KOPT-K1 (cell line): ENCODE measurements around the gene C3orf70.
"Not testable (repeated sequence)": the region's sequence is repeated elsewhere in the genome, so short reads cannot be mapped to it uniquely, and the experiment has no call there.

Experiments
- H3K27ac ChIP-seq: fragments of 200-600 bp; sonication (generic); 2 replicates; pipeline ENCODE4 v1.5.1; 2016; ENCODE audit warnings: antibody characterized with exemption, mild to moderate bottlenecking, low read depth, low read length; ENCODE audit not compliant: poor library complexity, severe bottlenecking
- H3K36me3 ChIP-seq: fragments of 200-600 bp; sonication (generic); 2 replicates; pipeline ENCODE4 v1.5.1; 2017; ENCODE audit warnings: antibody characterized with exemption, mild to moderate bottlenecking, low read length, moderate library complexity; ENCODE audit not compliant: insufficient read depth
- H3K9me3 ChIP-seq: fragments of 200-600 bp; sonication (generic); 2 replicates; pipeline ENCODE4 v1.5.1; 2017; ENCODE audit warnings: antibody characterized with exemption, low read length, mild to moderate bottlenecking; ENCODE audit not compliant: insufficient read depth, poor library complexity, severe bottlenecking

The C3orf70 gene

DNA sequence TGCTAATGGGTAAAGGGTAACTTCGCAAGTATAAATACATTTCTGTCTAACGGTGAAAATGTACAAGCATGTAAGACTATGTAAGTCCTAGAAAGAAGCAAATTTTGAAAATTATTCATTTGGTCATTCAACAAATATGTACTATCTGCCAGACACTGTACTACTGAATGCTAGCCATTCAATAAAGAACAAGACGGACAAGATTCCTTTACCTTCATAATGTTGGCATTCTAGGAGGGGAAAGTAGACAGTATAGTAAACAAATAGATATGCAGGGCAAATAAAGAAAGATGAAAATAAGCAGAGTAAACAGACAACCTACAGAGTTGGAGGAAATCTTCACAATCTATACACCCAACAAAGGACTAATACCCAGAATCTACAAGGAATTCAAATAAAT, 32.7 kb downstream of the C3orf70 start:
- H3K27ac ChIP-seq: no peak overlapping the region
- no peaks in the 10 kb centered on the region for H3K9me3 ChIP-seq
- no peaks in the 10 kb centered on the region for H3K36me3 ChIP-seq

DNA sequence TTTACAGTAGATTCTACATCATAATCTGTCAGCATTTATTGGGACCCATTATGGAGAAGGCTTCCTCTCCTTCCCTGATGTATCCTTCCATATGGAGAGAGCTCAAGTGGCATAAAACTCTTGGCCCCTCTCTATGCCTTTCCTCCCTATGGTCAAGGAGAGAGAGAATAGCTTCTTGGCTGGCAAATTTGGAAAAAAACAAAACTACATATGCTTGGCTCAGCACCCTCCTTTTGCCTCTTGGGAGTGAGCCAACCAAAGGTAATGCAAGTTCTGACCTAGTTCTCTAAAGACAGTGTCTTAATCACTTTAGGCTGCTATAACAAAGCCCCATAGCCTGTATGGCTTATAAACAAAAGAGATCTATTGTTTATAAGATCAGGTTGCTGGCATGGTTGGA, 37.5 kb downstream of the C3orf70 start:
- Histone ChIP-seq H3K27ac (no peak overlapping the region), H3K36me3 (no peaks in the 10 kb centered on the region), H3K9me3 (no peaks in the 10 kb centered on the region)

- no peak overlapping the region for H3K27ac ChIP-seq
- no peaks in the 10 kb centered on the region for H3K36me3 ChIP-seq
- no peaks in the 10 kb centered on the region for H3K9me3 ChIP-seq
These were observed 38.1 kb downstream of the C3orf70 start for GRCh38 chr3:185114756-185115155.

DNA sequence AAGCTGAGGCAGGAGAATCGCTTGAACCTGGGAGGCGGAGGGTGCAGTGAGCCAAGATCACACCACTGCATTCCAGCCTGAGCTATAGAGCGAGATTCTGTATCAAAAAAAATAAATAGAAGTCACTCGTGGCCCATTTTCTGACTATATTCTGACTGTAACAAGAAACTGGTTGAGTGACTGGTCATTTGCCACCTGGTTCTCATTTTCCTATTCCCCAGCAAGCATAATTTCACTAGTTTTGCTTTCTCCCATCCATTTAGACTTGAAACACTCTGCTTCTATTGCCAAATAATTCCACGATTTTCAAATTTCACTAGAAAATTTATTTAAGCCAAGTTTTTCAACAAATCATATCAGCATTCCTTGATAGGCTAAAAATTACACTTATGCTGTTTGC, 40.7 kb downstream of the C3orf70 start:
- no peaks in the 10 kb centered on the region for H3K9me3 ChIP-seq
- H3K36me3 ChIP-seq: no peaks in the 10 kb centered on the region
- H3K27ac ChIP-seq: no peak overlapping the region

GRCh38 chr3:185109012-185109411, 43.8 kb downstream of the C3orf70 start:
- H3K36me3 ChIP-seq, H3K9me3 ChIP-seq, H3K27ac ChIP-seq: not testable (repeated sequence)

GRCh38 chr3:185106256-185106890, 46.5 kb downstream of the C3orf70 start:
- H3K27ac ChIP-seq, H3K36me3 ChIP-seq: not testable (repeated sequence)
- H3K9me3 ChIP-seq: peaks cover 12% of the 10 kb centered on the region

DNA sequence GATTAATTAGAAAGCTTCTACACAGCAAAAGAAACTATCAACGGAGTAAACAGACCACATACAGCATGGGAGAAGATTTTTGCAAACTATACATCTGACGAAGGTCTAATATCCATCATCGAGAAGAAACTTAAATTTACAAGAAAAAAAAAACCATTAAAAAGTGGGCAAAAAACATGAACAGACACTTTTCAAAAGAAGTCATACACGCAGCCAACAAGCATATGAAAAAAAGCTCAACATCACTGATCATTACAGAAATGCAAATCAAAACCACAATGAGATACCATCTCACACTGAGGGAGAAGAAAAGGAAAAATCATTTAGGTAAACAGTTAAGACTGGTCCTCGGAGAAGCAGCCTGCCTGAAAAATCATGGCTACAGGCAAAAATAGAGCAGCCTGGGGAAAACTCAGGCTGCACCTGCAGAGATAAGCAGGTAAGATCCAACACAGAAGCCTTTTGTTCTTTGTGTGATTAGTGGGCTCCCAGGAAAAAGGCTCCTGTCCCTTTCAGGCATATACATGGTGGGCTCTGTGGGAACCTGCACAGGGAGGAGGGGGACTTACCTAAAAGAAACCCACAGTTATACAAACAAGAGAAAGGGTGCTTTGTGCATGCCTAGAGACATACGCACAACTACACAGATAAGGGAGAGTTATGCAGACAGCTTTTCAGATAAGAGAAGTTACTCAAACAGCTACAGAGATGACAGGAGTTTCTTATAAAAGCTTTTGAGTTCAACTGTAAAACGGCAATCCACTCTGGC, 49.3 kb downstream of the C3orf70 start:
- Histone ChIP-seq H3K27ac (no peak overlapping the region), H3K9me3 (peaks cover 20% of the 10 kb centered on the region), H3K36me3 (no peaks in the 10 kb centered on the region)

DNA sequence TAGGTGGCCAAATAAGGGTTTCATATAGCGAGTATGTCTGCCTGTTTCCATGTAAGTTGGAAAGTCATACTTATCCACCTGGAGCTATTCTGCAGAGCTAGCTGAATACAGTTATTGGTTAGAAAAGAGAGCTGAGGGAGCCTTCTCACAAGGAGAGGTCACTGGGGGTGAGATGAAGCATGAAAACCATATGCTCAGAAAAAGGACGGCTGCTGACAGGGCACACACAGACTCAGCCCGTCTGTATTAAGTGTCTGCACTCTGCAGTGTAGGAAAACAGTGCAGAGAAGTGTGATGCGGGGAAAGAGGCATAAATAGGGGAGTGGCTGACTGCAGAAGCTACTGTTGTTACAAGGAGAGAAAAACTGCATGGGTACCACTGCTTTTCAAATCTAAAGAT, 58.2 kb downstream of the C3orf70 start:
- Histone ChIP-seq H3K9me3 (peaks cover 3% of the 10 kb centered on the region), H3K36me3 (no peaks in the 10 kb centered on the region), H3K27ac (no peak overlapping the region)

- H3K27ac ChIP-seq: no peak overlapping the region
- H3K36me3 ChIP-seq: no peaks in the 10 kb centered on the region
- H3K9me3 ChIP-seq: no peaks in the 10 kb centered on the region
These were observed 59.7 kb downstream of the C3orf70 start for GRCh38 chr3:185093116-185093515.

DNA sequence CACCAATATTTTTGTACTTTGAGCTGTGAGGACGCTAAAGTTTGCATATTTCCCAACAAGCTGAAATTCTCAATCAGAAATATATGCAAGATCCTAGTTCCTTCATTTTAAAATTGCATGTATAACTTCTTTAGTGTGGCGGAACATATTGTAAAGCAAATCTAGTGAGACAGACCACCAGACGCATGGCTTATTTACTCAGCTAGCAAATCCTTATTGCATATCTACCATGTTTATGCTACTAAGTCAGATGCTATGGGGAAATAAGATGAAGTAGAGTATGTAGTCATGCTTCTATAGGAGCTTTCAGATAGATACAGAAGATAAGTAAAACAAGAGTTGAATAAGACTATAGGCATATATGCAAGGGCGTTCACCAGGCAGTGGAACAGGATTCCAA, 62.0 kb downstream of the C3orf70 start:
- Histone ChIP-seq H3K27ac (no peak overlapping the region), H3K9me3 (no peaks in the 10 kb centered on the region), H3K36me3 (no peaks in the 10 kb centered on the region)

DNA sequence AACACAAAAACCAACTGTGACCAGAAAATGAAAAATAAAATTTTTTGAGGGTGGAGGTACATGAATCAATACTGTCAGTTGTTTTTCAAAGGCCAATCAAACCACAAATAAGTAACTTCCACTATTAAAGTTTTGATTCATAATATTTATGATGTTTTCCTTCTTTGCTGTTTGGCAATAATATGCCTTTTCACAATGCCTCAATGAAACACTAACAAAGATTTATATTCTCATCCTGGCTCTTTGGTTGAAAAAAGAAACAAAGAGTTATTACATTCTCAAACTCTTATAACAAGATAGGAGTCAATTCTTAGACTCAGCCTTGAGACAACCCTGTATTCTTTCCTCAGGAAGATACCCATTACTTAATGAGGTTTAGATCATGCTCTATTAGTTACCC, 63.1 kb downstream of the C3orf70 start:
- no peaks in the 10 kb centered on the region for H3K9me3 ChIP-seq
- no peak overlapping the region for H3K27ac ChIP-seq
- no peaks in the 10 kb centered on the region for H3K36me3 ChIP-seq

DNA sequence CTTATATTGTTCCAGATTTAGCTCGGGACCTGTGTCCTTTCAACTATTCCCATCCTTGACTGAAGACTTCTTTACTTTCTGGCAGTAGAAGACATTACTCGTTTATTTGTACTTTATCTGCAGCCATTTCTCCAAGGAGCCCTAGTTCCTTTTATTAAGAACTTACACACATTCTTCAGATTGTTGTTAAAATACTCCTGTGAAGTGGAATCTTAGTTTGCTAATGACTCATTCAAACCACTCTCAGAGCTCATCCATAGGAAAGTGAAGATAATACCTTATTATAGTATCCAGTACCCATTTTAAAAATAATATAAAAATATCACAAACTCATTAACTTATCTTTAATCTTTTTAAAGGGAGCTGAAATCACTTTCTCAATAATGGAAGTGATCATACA, 63.5 kb downstream of the C3orf70 start:
- no peak overlapping the region for H3K27ac ChIP-seq
- no peaks in the 10 kb centered on the region for H3K36me3 ChIP-seq
- no peaks in the 10 kb centered on the region for H3K9me3 ChIP-seq

DNA sequence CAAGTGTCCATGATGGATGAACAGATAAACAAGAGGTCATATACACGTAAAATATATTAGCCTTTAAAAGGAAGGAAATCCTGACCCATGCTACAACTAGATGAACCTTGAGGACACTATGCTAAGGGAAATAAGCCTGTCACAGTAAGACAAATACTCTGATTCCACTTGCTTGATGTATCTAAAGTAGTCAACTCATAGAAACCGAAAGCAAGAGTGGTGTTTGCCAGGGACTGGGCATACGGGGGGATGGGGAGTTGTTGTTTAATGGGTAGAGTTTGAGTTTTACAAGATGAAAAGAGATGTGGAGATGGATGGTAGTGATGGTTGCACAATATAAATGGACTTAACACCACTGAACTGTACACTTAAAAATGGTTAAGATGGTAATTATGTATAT, 65.4 kb downstream of the C3orf70 start:
- no peaks in the 10 kb centered on the region for H3K9me3 ChIP-seq
- no peak overlapping the region for H3K27ac ChIP-seq
- no peaks in the 10 kb centered on the region for H3K36me3 ChIP-seq

DNA sequence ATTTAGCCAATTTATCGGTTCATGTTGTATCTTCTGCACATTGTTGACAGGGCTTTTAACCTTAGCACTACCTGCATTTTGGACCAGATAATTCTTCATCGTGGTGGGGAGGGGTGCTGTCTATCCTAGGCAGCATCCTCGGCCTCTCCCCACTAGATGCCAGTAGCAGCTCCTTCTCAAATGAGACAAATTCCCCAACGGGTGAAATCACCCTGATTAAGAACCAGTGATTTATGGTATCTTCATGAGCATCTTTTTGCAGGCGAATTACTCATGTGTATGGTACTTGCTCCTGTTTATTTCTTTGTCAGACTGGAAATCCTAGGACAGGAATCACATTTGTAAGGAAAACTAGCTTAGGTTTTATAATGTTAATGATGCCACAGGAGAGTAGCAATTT, 68.0 kb downstream of the C3orf70 start:
- Histone ChIP-seq H3K27ac (no peak overlapping the region), H3K36me3 (no peaks in the 10 kb centered on the region), H3K9me3 (no peaks in the 10 kb centered on the region)

DNA sequence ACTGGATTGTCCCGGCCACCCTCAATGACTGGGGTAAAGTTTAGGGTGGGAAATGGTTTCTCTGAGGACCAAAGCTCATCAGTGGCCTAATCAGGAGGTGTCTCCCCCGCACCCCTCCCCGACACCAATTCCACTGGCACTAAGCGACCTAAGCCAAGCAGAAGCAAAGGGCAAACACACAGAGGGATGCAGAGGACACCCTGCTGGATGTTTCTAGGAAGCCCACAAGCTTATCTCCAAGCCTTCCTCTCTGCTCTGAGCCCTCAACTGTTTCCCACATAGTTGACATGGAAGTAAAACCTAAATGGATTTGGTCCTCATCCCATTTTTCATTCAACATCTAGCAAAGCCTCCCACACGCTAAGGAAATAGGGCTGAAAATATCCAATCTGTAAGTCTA, 68.5 kb downstream of the C3orf70 start:
- H3K9me3 ChIP-seq: no peaks in the 10 kb centered on the region
- H3K27ac ChIP-seq: no peak overlapping the region
- no peaks in the 10 kb centered on the region for H3K36me3 ChIP-seq

DNA sequence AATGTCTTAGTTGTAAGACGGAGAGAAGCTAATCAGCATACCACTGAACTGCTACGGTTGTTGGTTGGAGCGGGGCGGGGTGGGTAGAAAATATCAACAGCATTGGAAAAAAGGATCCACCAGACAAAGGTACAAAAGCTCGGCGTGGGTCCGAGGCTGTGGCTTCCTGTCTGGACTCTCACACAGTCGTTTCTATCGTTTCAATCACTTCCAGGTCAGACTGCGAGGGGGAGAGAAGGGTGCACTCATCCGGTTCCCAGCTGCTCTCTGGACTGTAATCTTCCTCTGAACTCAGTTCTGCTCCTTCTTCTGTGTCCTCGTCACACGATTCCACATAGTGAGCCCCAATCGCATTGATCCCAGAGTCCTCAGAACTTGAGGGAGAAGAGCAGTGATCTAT, 70.0 kb downstream of the C3orf70 start:
- no peaks in the 10 kb centered on the region for H3K36me3 ChIP-seq
- no peak overlapping the region for H3K27ac ChIP-seq
- no peaks in the 10 kb centered on the region for H3K9me3 ChIP-seq
